Measurements from ENCODE around the gene KRT28.
"Not testable (repeated sequence)": the region's sequence is repeated elsewhere in the genome, so short reads cannot be mapped to it uniquely, and the experiment has no call there.

Gene KRT28

DNA sequence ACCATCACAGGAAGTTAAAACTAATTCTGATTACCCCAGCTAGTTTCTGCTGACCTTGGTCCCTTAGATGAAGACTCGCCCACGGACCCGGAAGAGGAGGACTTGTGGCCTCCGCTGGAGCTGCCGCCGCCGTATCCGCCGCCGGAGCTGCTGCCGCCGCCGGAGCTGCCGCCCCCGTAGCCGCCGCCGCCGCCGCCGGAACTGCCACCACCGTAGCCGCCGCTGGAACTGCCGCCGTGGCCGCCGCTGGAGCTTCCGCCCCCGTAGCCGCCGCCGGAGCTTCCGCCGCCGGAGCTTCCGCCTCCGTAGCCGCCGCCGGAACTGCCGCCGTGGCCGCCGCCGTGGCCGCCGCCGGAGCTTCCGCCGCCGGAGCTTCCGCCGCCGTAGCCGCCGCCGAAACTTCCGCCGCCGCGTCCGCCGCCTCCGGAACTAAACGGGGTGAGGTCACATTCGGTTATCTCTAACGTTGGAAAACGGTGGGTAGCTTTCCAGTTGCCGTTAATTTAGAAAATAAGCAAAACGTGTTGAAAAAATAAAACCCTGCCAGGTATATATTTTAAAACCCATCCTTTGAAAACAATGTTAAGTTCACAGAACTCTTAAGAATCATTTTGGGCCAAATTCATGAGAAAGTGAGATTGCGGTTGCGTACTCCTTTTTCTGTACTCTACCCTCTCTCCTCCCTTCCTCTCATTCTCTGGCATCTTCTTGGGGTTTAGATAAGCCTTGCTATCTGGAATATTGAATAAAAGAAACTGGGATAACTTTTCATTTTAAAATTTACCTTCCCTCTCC lies 19.2 kb upstream of the KRT28 start:
- peak; percentile 75 to 78 for DNase-seq (ENCODE audit: low read depth in 2 of 2)

- DNase-seq (ENCODE audit: low read depth in 2 of 2) = no peak
These were observed 18.6 kb upstream of the KRT28 start for GRCh38 chr17:40818343-40818732.

GRCh38 chr17:40817103-40817682 lies 17.4 kb upstream of the KRT28 start:
- DNase-seq (ENCODE audit: low read depth in 2 of 2) = no peak

- no peak for DNase-seq (ENCODE audit: low read depth in 2 of 2)
These were observed 16.8 kb upstream of the KRT28 start for GRCh38 chr17:40816569-40816968.

GRCh38 chr17:40815381-40815780 lies 15.6 kb upstream of the KRT28 start:
- DNase-seq (ENCODE audit: low read depth in 2 of 2) = no peak

GRCh38 chr17:40814657-40815056 lies 14.9 kb upstream of the KRT28 start:
- not testable (repeated sequence) for DNase-seq (ENCODE audit: low read depth in 2 of 2)

DNA sequence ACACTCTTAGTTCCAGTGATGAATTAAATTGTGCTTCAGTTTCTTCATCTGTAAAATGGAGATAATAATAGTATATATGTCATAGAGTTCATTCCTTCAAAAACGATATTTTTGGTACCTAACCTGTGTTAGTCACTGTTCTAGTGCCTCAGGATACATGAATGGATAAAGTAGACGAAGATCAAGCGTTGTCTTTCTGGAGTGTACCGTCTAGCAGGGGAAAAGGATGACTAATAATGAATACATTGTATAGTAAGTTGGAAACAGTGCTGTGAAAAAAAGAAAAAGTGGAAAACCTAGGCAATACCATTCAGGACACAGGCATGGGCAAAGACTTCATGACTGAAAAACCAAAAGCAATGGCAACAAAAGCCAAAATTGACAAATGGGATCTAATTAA lies 14.0 kb upstream of the KRT28 start:
- DNase-seq (ENCODE audit: low read depth in 2 of 2) = no peak

- no peak for DNase-seq (ENCODE audit: low read depth in 2 of 2)
These were observed 12.9 kb upstream of the KRT28 start for GRCh38 chr17:40812639-40813038.

GRCh38 chr17:40810494-40810893 lies 10.7 kb upstream of the KRT28 start:
- DNase-seq (ENCODE audit: low read depth in 2 of 2) = no peak

GRCh38 chr17:40809721-40810421 lies 10.1 kb upstream of the KRT28 start:
- DNase-seq (ENCODE audit: low read depth in 2 of 2) = no peak

GRCh38 chr17:40806131-40806530 lies 6.4 kb upstream of the KRT28 start:
- no peak for DNase-seq (ENCODE audit: low read depth in 2 of 2)

DNA sequence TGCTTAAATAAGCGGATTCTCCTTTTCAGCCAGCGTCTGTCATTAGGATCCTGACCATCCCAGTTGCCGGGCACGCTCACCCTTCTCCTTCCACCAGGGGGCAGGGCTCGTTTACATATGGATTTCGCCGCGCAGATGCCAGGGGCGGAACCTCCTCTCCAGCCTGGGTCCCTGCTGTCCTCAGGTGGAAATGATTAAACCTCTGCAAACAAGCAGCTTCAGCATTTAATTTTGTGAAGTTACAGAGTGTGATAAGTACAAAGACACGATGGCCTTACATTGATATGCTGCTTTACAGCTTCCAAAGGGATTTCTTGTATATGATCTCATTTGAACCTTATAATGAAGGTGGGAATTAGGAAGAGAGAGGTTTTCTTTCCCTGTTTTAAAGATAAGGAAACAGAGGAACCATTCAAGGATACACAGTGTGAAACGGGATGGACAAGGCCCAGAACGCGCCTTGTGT lies 3.9 kb upstream of the KRT28 start:
- DNase-seq (ENCODE audit: low read depth in 2 of 2) = peak; percentile 64 to 69

DNA sequence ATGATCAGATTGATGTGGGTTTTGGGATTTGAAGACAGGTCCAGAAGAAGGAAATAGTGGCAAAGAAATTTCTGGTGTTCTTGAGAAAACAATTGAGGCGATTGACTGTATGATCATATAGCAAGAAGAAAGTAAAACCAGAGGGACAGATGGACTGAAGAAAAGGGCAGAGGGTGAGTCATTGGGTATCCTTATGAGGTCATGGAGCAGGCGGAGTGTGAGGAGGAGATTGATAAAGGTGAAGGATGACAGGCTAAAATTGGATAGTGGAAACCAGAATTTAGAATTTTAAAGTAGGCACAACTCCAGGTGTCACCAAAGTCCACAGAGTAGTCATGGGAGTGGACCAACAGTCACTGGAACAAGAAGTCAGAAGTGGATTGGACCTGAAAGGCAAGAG lies 1.4 kb upstream of the KRT28 start:
- DNase-seq (ENCODE audit: low read depth in 2 of 2) = no peak

DNA sequence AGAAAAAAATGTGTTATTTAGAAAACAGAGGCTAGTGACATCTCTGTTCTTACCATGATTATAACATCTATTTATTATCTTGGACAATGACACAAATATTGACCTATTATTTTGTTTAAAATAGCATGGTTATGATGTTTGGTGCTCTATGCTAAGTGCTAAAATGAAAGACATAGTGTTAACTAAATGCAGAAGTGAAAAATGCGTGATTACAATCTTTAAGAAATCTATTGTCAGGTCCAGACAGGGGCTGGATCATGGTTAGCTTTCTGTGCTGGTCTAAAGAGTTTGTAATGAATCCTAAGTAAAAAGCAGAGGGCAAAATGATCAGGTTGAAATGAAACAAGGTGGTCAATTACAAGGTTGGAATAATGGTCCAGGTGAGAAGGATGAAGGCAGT lies 622 bp upstream of the KRT28 start:
- DNase-seq (ENCODE audit: low read depth in 2 of 2) = no peak

GRCh38 chr17:40796846-40797245 lies 2.9 kb downstream of the KRT28 start:
- DNase-seq (ENCODE audit: low read depth in 2 of 2) = no peak

- DNase-seq (ENCODE audit: low read depth in 2 of 2) = no peak
These were observed 4.6 kb downstream of the KRT28 start for GRCh38 chr17:40795019-40795667.

- DNase-seq (ENCODE audit: low read depth in 2 of 2) = no peak
These were observed 5.3 kb downstream of the KRT28 start for GRCh38 chr17:40794466-40794865.

- no peak for DNase-seq (ENCODE audit: low read depth in 2 of 2)
These were observed 5.9 kb downstream of the KRT28 start for GRCh38 chr17:40793832-40794231.

- no peak for DNase-seq (ENCODE audit: low read depth in 2 of 2)
These were observed 7.8 kb downstream of the KRT28 start for GRCh38 chr17:40791787-40792436.

DNA sequence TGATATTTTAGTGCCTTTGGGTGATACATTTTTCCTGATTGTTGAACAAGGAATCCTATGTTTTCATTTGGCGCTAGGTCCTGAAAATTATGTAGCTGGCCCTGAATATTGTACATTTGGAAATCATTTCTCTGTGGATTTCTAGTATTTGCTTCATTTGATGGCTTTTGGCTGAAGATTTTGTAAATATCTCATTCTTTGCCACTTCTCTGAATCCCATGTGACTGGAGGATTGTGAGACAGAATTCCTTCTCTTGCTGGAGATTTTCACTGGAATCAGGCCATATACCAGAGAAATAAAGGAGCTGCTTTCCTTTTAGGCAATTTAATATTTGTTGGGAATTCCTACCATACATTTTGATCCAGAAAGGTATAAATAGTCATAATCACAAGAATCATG lies 8.6 kb downstream of the KRT28 start:
- no peak for DNase-seq (ENCODE audit: low read depth in 2 of 2)

DNA sequence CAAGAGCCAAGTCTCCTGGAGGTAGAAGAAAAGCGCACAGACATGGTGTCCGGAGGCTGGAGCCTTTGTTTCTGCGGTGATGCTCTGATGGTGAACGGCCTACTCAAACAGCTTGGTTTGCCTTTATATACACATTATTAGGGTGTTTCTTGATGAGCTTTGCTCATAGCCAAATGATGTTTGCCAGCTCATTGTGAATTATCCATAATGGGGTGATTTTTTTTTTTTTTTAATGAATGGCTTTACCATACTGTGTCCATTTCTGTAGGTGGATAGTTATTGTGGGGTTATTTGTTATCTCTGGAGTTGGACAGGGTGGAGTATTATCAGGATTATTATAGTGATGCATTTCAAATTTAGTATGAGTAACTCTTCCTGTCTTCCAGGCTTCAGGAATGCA lies 17.3 kb downstream of the KRT28 start, which contains the start of gene KRT27:
Gene KRT27, minus strand, starts transcription at position 101 of the 400 bp plus-strand sequence. Its CDS starts 57 bp downstream, at position 44.
- no peak for DNase-seq (ENCODE audit: low read depth in 2 of 2)

All from activated CD4-positive, alpha-beta T cell treated with anti-CD3 and anti-CD28 coated beads for 24 hours (primary cell).